HG03045 (cell line): Measurements from ENCODE around the gene FOXJ2.
"Not testable (repeated sequence)": the region's sequence is repeated elsewhere in the genome, so short reads cannot be mapped to it uniquely, and the experiment has no call there.

ENCODE experiments used
- ATAC-seq: cut with Tn5 transposase; IDR thresholded peaks from one replicate; pipeline ENCODE4 v1.9.1; 2021; ENCODE audit warnings: mild to moderate bottlenecking, moderate library complexity; ENCODE audit not compliant: unreplicated experiment

Gene FOXJ2

GRCh38 chr12:8032242-8033152 lies at the start of gene FOXJ2:
Gene FOXJ2 (plus strand): TSS chr12:8032716. CDS start chr12:8039833, 7,117 bp downstream.
- ATAC-seq, result peak; percentile 78

DNA sequence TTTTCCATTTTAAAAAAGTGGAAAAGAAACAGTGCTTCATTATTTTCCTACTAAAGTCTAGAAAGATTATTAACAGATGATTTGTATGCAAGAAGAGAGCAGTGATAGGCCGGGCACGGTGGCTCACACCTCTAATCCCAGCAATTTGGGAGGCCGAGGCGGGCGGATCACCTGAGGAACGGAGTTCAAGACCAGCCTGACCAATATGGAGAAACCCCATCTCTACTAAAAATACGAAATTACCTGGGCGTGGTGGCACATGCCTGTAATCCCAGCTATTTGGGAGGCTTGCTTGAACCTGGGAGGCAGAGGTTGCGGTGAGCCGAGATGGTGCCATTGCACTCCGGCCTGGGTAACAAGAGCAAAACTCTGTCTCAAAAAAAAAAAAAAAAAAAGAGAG lies 49.5 kb upstream of the FOXJ2 start:
- not testable (repeated sequence) for ATAC-seq

- not testable (repeated sequence) for ATAC-seq
Observed at GRCh38 chr12:7983460-7983859, 49.1 kb upstream of the FOXJ2 start.

DNA sequence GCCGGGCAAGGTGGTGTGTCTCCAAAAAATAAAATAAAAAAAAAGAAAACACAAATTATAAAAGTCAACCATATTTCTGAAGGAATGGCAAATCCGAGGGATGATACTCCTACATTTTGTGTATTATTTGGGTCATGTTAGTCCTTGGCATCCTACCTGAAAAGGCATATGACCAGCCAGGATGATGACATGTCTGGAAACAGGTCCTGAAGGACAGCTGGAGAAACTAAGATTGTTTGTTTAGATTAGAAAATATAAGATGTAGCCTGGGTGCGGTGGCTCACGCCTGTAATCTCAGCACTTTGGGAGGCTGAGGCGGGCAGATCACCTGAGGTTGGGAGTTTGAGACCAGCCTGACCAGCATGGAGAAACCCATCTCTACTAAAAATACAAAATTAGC lies 47.6 kb upstream of the FOXJ2 start:
- ATAC-seq, result no peak

- ATAC-seq, result no peak
Observed at GRCh38 chr12:7985802-7986418, 46.6 kb upstream of the FOXJ2 start.

DNA sequence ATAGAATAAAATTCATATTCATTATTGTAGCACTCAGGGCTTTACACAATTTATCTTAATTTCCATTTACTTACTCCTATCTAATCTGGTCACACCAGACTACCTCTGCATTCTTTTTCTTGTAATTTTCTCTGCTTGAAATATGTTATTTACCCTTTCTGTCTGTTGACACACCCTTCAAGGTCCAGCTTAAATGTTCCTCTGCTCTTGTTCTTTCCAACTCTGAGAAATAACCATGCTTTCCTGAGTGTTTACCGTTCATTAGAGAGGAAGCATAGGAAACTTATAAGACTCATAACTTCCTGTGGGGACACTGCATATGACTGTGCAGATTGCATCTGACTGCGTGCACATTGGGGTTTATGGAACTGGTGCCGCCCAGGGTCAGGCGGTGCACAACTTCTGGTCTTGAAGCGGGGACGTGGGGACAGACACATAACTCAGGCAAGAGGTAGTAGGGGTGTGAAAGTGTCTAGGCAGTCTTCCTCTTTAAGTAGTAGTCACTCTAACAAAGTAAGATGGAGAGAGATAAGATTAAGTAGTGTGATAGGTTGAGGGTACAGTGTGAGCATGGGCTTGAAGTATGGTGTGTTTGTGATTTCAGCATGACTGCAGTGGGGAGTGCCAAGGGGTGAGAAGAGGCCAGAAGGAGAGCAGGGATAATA lies 42.6 kb upstream of the FOXJ2 start:
- no peak for ATAC-seq

- no peak for ATAC-seq
Observed at GRCh38 chr12:7991535-7991934, 41.0 kb upstream of the FOXJ2 start.

DNA sequence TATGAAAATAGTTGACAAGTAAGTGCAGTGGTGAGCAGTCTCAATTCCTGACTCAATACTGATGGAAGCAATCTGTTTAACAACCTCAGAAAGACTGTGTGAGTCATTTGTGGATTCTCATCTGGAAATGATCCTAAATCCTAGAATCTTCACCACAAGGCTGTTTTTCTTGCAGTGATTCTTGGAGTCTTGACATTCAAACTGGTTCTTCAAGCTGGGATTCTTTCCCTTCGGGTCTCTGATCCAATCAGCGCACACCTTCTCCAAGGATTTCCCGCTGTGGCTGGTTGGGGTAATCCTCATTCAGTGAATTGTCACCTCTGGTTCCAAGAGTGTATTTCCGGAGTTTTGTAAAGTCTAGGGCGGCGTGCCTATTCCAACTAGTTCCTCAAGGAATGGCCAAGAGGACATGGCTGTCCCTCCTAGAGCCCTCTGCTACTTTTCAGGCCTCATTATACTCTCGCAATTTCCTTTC lies 37.7 kb upstream of the FOXJ2 start:
- no peak for ATAC-seq

GRCh38 chr12:7995266-7995963 lies 37.1 kb upstream of the FOXJ2 start:
- peak; percentile 99 for ATAC-seq

GRCh38 chr12:8000827-8001226 lies 31.7 kb upstream of the FOXJ2 start:
- ATAC-seq, result not testable (repeated sequence)

DNA sequence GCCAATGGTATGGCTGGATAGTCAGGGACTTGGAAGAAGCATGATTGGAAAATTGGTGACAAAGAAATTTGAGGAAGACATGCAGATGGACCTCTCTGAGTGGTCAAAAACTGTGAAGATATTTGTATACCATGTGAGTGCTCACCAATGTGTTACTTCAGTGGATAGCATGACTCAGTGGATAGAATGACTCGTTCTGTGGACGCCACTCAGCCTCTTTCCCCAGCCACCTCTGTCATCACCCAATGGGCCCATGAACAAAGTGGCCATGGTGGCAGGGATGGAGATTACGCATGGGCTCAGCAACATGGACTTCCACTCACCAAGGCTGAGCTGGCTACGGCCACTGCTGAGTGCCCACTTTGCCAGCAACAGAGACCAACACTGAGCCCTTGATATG lies 31.0 kb upstream of the FOXJ2 start:
- ATAC-seq, result not testable (repeated sequence)

DNA sequence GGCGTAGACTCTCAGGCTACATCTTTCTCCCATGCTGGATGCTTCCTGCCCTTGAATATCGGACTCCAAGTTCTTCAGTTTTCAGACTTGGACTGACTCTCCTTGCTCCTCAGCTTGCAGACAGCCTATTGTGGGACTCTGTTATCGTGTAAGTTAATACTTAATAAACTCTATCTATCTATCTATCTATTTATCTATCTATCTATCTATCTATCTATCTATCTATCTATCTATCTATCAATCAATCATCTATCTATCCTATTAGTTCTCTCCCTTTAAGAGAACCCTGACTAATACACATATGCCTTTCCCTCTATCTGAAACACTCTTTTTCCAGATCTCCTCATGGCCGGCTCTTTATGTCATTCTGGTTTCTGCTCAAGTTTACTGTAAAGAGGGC lies 27.6 kb upstream of the FOXJ2 start:
- not testable (repeated sequence) for ATAC-seq

GRCh38 chr12:8011331-8011730 lies 21.2 kb upstream of the FOXJ2 start:
- no peak for ATAC-seq

DNA sequence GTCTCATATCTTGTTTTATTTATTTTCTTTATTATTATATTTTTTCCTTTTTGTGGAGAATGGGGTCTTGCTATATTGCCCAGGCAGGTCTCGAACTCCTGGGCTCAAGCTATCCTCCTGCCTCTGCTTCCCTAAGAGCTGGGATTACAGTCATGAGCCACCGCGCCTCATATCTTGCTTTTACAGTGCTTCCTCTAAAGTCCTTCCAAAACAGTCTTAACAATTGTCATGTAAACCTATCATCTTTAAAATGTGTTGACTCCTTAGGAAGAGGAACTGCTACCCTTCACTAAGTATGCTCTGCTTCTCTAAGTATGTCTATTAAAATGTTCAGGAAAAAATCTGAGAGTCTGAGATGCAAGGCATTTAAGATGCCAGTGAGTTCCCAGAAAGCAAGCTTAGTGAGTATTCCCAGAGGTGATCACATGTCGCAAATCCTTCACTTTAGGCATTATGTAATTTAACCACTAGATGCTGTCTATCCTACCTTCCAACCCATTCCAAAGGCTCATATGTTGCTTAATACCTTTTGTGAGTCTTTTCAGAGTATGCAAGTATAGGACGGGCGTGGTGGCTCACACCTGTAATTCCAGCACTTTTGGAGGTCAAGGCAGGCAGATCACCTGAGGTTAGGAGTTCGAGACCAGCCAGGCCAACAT lies 19.7 kb upstream of the FOXJ2 start:
- ATAC-seq, result no peak

- ATAC-seq, result no peak
Observed at GRCh38 chr12:8014836-8015235, 17.7 kb upstream of the FOXJ2 start.

DNA sequence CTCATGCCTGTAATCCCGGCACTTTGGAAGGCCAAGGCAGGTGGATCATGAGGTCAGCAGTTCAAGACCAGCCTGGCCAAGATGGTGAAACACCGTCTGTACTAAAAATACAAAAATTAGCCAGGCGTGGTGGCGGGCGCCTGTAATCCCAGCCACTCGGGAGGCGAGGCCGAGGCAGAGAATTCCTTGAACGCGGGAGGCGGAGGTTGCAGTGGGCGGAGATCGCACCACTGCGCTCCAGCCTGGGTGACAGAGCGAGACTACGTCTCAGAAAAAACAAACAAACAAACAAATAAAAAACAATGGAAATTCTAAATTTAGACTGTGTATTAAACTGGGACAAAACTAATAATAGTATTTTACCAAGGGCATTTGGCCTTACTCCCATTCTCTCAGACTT lies 14.3 kb upstream of the FOXJ2 start:
- ATAC-seq, result not testable (repeated sequence)

- ATAC-seq, result no peak
Observed at GRCh38 chr12:8018666-8019581, 13.6 kb upstream of the FOXJ2 start.

DNA sequence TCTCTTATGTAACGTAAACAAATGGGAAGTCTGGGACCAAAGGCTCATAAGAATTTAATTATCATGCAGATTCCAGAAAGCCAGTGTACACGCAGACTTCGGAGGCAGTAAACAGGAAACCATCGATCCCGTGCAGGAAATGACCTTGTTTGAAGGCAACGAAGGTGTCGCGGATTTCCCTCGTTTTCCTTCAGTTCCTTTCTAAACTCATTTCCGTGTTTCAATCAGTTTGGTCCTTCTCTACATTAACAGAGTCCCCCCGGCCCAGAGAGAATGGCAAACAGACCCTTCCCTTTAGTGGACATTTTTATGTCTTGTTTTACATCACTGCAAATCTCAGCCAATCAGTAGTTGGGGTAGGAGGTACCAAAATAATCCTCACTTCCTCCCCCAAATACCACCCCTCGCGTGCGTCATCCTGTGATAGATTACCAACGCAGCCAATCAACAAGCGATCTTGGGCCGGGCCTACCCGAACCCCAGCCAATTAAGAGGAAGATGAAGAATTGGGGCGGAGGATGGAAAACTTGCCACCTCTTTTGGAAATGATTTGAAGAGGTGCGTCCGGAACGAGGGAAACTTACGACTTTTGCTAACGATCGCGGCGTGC lies 6.1 kb upstream of the FOXJ2 start:
- peak; percentile 98 for ATAC-seq

DNA sequence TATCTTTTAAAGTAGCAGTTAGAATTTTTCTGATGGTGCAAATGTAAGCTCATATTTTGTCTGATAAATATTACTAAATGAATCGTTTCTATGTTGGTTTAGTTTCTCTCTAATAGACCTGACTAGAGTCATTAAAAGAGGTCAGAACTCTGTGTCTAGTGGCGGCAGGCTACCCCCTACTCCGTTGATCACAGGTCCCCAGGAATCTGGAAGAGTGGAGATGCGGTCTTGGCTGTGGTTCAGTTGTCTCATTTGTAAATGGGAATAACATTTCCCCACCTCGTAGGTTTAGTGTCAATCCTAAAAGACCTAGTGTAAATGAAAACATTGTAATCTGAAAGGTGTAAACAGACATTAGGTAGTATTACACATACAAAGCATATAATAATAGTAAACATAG lies 4.7 kb upstream of the FOXJ2 start:
- ATAC-seq, result no peak
